Subcutaneous abdominal adipose tissue (tissue), 5 donors: Measurements from ENCODE around the gene KDSR.

ENCODE experiments used
- H3K27ac ChIP-seq: one replicate; pipeline ENCODE4 v1.7.0; 2013; ENCODE audit warnings: low read depth, mild to moderate bottlenecking, inconsistent platforms, low read length, moderate library complexity
- H3K27me3 ChIP-seq, 5 donors: one replicate each; pipeline ENCODE4 v1.7.0; 2013; ENCODE audit warnings: low read length in 5 of 5, inconsistent platforms in 1 of 5; ENCODE audit not compliant: control insufficient read depth in 5 of 5, insufficient read depth in 4 of 5
- H3K36me3 ChIP-seq, 5 donors: one replicate each; pipeline ENCODE4 v1.7.0; 2013; ENCODE audit warnings: low read length in 5 of 5; ENCODE audit not compliant: control insufficient read depth in 5 of 5, insufficient read depth in 5 of 5
- H3K4me1 ChIP-seq, 5 donors: one replicate each; pipeline ENCODE4 v1.7.0; 2013; ENCODE audit warnings: low read length in 5 of 5, mild to moderate bottlenecking in 3 of 5, moderate library complexity in 1 of 5; ENCODE audit not compliant: control insufficient read depth in 5 of 5, insufficient read depth in 5 of 5
- H3K4me3 ChIP-seq, 5 donors: one replicate each; pipeline ENCODE4 v1.7.0; 2013; ENCODE audit warnings: low read length in 5 of 5, low read depth in 1 of 5
- H3K9ac ChIP-seq, 5 donors: one replicate each; pipeline ENCODE4 v1.7.0; 2013; ENCODE audit warnings: low read length in 5 of 5, mild to moderate bottlenecking in 4 of 5, moderate library complexity in 3 of 5
- H3K9me3 ChIP-seq, 5 donors: one replicate each; pipeline ENCODE4 v1.7.0; 2013; ENCODE audit warnings: low read length in 5 of 5; ENCODE audit not compliant: control insufficient read depth in 5 of 5
- donor health status: healthy.
- donor health status: healthy.
- donor health status: healthy.
- donor health status: healthy.
- donor health status: healthy.

The KDSR gene

GRCh38 chr18:63301434-63301833 is 65.6 kb downstream of the KDSR start:
- peak overlapping the region in 1 of 5 donors; percentile 28 for H3K9ac ChIP-seq
- peak overlapping the region in 1 of 5 donors; percentile 29 for H3K4me3 ChIP-seq
- peaks cover 0 to 6% (median 2%) of the 10 kb centered on the region in 5 donors for H3K36me3 ChIP-seq
- H3K4me1 ChIP-seq = peaks cover 4 to 57% (median 46%) of the 10 kb centered on the region in 5 donors
- H3K9me3 ChIP-seq = no peaks in the 10 kb centered on the region
- peak overlapping the region; percentile 73 for H3K27ac ChIP-seq
- H3K27me3 ChIP-seq = no peaks in the 10 kb centered on the region

DNA sequence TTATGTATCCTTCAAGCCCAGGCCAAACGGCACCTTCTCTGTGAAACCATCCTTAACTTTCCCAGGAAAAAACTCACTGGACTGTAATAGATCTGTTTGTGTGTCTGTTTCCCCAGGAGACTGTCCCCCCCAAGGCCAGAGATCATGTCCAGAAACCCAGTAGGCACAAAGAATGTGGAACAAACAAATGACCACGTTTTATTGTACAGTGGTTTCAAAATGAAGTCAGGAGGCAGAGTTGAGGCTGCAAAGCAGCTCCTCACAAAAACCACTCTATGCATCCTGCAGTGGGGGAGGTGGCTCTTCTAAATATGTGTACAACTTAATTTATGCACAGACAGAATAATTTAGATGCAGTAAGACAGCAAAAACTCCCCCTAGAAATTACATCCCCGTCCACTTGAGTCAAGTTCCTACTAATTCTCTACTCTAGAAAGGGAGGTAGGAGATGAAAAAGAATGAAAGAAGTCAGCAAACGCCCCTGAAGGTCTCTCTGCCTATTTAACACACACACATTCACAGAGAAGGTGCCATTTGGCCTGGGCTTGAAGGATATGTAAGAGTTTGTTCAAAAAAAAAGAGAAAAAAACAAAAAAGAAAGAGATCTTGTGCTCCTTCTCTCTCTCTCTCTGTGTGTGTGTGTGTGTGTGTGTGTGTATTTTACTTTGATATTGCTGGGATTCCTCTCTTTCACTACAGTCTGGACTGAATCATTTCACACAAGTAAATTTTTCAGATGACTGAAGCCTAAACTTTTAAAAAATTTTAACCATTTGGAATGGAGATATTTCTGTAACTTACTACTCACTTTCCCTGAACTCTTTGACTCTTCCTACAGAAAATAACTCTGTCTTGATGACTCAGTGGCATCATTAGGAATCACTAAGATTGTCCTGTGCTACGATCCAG is 66.9 kb downstream of the KDSR start:
- H3K4me3 ChIP-seq = no peak overlapping the region
- H3K4me1 ChIP-seq = peaks cover 4 to 49% (median 43%) of the 10 kb centered on the region in 5 donors
- H3K9ac ChIP-seq = no peak overlapping the region
- no peaks in the 10 kb centered on the region for H3K27me3 ChIP-seq
- peak overlapping the region; percentile 73 for H3K27ac ChIP-seq
- peaks cover 0 to 6% (median 4%) of the 10 kb centered on the region in 5 donors for H3K36me3 ChIP-seq
- H3K9me3 ChIP-seq = no peaks in the 10 kb centered on the region

- Histone ChIP-seq H3K27me3 (no peaks in the 10 kb centered on the region), H3K9ac (no peak overlapping the region), H3K36me3 (peaks cover 0 to 6% (median 4%) of the 10 kb centered on the region in 5 donors), H3K4me3 (no peak overlapping the region), H3K9me3 (no peaks in the 10 kb centered on the region), H3K27ac (peak overlapping the region; percentile 43), H3K4me1 (peaks cover 4 to 55% (median 47%) of the 10 kb centered on the region in 5 donors)
Measured at GRCh38 chr18:63298400-63299365, 68.3 kb downstream of the KDSR start.

GRCh38 chr18:63297687-63298399 is 69.2 kb downstream of the KDSR start:
- Histone ChIP-seq H3K27me3 (no peaks in the 10 kb centered on the region), H3K4me1 (peaks cover 4 to 58% (median 46%) of the 10 kb centered on the region in 5 donors), H3K9ac (no peak overlapping the region), H3K27ac (peak overlapping the region; percentile 43), H3K4me3 (no peak overlapping the region), H3K9me3 (no peaks in the 10 kb centered on the region), H3K36me3 (peaks cover 0 to 7% (median 5%) of the 10 kb centered on the region in 5 donors)

GRCh38 chr18:63293935-63294334 is 73.1 kb downstream of the KDSR start:
- Histone ChIP-seq H3K4me1 (peaks cover 0 to 33% (median 23%) of the 10 kb centered on the region in 5 donors), H3K4me3 (no peak overlapping the region), H3K9ac (no peak overlapping the region), H3K27me3 (no peaks in the 10 kb centered on the region), H3K9me3 (no peaks in the 10 kb centered on the region), H3K36me3 (peaks cover 0 to 7% (median 2%) of the 10 kb centered on the region in 5 donors), H3K27ac (no peak overlapping the region)

- Histone ChIP-seq H3K27me3 (no peaks in the 10 kb centered on the region), H3K4me3 (no peak overlapping the region), H3K36me3 (peaks cover 0 to 7% (median 2%) of the 10 kb centered on the region in 5 donors), H3K27ac (no peak overlapping the region), H3K4me1 (peaks cover 0 to 31% (median 21%) of the 10 kb centered on the region in 5 donors), H3K9me3 (no peaks in the 10 kb centered on the region), H3K9ac (no peak overlapping the region)
Measured at GRCh38 chr18:63292831-63293683, 73.9 kb downstream of the KDSR start.

DNA sequence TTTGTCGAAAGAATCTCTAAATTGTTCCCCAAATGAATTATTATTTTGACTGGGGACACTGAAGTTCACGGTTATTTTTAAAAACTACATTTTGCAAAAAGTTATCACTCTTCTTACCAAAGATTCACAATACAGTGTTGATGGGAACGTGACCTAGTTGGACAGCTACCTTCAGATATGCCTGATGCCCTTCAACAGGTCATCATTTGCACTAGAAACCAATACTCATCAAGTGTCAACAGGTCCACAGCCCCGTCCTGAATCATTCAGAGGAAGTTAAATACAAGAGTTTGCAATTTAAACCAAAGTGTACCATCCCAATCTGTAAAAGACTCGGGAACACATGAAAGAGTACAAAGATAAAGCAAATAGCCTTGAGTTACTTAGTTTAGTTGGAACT is 75.7 kb downstream of the KDSR start:
- H3K4me1 ChIP-seq = peaks cover 0 to 41% (median 24%) of the 10 kb centered on the region in 5 donors
- H3K36me3 ChIP-seq = peaks cover 0 to 4% (median 2%) of the 10 kb centered on the region in 5 donors
- H3K27ac ChIP-seq = no peak overlapping the region
- H3K9me3 ChIP-seq = no peaks in the 10 kb centered on the region
- H3K4me3 ChIP-seq = no peak overlapping the region
- H3K27me3 ChIP-seq = no peaks in the 10 kb centered on the region
- H3K9ac ChIP-seq = no peak overlapping the region

GRCh38 chr18:63290821-63291200 is 76.2 kb downstream of the KDSR start:
- Histone ChIP-seq H3K27ac (peak overlapping the region; percentile 4), H3K36me3 (peaks cover 0 to 4% (median 2%) of the 10 kb centered on the region in 5 donors), H3K9me3 (no peaks in the 10 kb centered on the region), H3K9ac (no peak overlapping the region), H3K4me3 (no peak overlapping the region), H3K27me3 (no peaks in the 10 kb centered on the region), H3K4me1 (peaks cover 0 to 44% (median 24%) of the 10 kb centered on the region in 5 donors)
